GM12873 (cell line): ENCODE measurements around the gene NOP9.

Experiments
- TF ChIP-seq, protein P1 (sequence below): IDR thresholded peaks from 2 replicates; pipeline ENCODE4 v1.5.1; 2012; ENCODE audit warnings: low read depth, mild to moderate bottlenecking, moderate library complexity, low read length, control low read depth; ENCODE audit not compliant: insufficient read depth; ENCODE audit errors: missing control alignments

NOP9 gene, protein sequence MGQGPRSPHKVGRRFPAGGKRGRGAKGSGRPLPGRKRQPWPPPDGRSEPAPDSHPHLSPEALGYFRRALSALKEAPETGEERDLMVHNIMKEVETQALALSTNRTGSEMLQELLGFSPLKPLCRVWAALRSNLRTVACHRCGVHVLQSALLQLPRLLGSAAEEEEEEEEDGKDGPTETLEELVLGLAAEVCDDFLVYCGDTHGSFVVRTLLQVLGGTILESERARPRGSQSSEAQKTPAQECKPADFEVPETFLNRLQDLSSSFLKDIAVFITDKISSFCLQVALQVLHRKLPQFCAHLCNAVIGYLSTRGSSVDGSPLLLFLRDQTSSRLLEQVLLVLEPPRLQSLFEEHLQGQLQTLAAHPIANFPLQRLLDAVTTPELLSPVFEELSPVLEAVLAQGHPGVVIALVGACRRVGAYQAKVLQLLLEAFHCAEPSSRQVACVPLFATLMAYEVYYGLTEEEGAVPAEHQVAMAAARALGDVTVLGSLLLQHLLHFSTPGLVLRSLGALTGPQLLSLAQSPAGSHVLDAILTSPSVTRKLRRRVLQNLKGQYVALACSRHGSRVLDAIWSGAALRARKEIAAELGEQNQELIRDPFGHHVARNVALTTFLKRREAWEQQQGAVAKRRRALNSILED

GRCh38 chr14:24299255-24300191, at the start of gene NOP9, which contains the start of gene DHRS1:
NOP9 (plus strand) TSS chr14:24299850; CDS start chr14:24299955, 105 bp downstream.
DHRS1 (minus strand) TSS chr14:24299780; CDS start chr14:24299106, 674 bp downstream.
- TF ChIP-seq, protein P1, sequence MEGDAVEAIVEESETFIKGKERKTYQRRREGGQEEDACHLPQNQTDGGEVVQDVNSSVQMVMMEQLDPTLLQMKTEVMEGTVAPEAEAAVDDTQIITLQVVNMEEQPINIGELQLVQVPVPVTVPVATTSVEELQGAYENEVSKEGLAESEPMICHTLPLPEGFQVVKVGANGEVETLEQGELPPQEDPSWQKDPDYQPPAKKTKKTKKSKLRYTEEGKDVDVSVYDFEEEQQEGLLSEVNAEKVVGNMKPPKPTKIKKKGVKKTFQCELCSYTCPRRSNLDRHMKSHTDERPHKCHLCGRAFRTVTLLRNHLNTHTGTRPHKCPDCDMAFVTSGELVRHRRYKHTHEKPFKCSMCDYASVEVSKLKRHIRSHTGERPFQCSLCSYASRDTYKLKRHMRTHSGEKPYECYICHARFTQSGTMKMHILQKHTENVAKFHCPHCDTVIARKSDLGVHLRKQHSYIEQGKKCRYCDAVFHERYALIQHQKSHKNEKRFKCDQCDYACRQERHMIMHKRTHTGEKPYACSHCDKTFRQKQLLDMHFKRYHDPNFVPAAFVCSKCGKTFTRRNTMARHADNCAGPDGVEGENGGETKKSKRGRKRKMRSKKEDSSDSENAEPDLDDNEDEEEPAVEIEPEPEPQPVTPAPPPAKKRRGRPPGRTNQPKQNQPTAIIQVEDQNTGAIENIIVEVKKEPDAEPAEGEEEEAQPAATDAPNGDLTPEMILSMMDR, result no peak

DNA sequence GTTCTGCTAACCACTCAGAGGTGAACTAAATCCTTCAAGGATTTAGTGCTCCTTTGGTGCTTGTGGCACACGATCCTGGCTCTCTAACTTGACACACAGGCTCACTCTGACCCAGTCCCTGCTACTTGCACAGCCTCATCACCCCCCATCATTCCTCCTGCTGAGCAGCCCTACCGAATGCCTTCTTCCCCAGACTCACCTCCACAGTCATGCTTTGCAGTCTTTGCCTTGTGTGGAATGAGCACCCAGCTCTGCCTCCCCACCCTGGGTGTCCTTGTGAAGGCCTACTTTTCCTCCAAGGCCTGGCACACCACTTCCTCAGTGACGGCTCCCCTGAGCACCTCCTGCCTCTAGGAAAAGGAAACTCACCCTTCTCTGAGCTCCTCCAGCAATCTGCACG, 49.3 kb upstream of the NOP9 start:
- TF ChIP-seq, protein P1, result no peak

DNA sequence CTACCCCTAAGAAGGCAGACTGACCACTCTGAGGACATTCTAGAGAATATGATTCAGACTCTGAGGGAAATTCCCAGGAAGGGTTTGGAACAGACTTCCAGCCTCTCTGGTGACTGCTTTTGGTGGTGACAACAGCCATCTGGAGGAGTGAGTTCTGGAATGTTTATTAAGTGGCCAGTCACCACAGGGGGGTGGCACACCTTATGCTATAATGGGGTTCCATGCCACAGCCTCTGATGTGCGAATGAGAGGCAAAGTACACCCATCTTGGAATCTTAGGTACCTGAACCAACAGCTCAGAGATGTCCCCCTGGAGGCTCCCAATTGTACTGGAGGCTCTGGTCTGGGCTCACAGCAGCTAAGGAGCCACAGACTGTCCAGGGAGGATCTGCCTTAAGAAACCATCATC, 47.8 kb upstream of the NOP9 start:
- TF ChIP-seq, protein P1, result no peak

- TF ChIP-seq, protein P1, result no peak
Observed at GRCh38 chr14:24252289-24253124, 47.1 kb upstream of the NOP9 start.

- TF ChIP-seq, protein P1, result no peak
Observed at GRCh38 chr14:24253936-24254335, 45.7 kb upstream of the NOP9 start.

DNA sequence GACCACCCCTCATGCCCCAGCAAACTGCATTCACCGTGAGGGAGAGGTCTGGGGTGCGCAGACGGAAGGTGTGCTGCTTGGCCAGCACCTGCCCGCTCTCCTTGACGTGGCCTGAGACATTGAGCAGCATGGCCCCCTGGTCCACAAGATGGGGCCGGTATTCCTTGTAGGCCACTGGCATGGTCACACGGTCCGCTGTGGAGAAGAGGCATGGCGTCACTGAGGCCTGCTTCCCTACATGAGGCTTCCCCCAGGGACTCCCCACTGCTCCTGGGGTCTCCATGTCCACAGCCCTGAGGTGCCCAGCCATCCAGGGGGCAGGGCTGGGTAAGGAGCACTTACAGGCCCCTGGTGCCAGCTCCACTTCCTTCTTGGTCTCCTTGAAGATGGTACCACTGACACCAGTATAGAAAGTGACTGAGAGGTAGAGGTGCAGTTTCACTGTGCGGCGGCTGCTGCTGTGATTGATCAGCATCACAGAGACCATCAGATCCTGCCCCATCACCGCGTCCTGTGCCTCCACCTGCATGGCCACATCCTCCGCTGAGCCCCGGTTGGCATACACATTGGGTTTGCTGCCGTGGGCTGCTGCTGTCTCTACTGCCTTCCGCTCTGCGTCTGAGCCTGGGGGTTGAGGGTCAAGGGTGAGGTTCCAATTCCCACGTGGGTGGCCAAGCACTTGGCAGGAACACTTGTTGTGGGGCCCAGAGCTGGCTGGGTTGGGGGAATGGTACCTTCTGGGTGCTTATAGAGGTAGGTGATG, 44.8 kb upstream of the NOP9 start:
- TF ChIP-seq, protein P1, result no peak
